HUES48 (cell line): ENCODE data around the gene KHSRP.

ENCODE experiments used
- H3K27ac ChIP-seq: one replicate; pipeline ENCODE4 v1.7.0; 2013; ENCODE audit warnings: low read depth, low read length, inconsistent platforms
- H3K27me3 ChIP-seq: 2 replicates; pipeline ENCODE4 v1.6.1; 2013; ENCODE audit warnings: mild to moderate bottlenecking, low read length; ENCODE audit not compliant: control insufficient read depth, insufficient read depth
- H3K36me3 ChIP-seq: 2 replicates; pipeline ENCODE4 v1.6.1; 2013; ENCODE audit warnings: low read length; ENCODE audit not compliant: control insufficient read depth, insufficient read depth
- H3K4me1 ChIP-seq: 2 replicates; pipeline ENCODE4 v1.6.1; 2013; ENCODE audit warnings: mild to moderate bottlenecking, low read length; ENCODE audit not compliant: control insufficient read depth, insufficient read depth
- H3K4me3 ChIP-seq: 2 replicates; pipeline ENCODE4 v1.5.1; 2013; ENCODE audit warnings: mild to moderate bottlenecking, low read depth, low read length
- H3K9ac ChIP-seq: 2 replicates; pipeline ENCODE4 v1.6.1; 2013; ENCODE audit warnings: mild to moderate bottlenecking, low read depth, low read length, moderate library complexity
- H3K9me3 ChIP-seq: 2 replicates; pipeline ENCODE4 v1.6.1; 2013; ENCODE audit warnings: low read length; ENCODE audit not compliant: control insufficient read depth, insufficient read depth

Gene KHSRP

DNA sequence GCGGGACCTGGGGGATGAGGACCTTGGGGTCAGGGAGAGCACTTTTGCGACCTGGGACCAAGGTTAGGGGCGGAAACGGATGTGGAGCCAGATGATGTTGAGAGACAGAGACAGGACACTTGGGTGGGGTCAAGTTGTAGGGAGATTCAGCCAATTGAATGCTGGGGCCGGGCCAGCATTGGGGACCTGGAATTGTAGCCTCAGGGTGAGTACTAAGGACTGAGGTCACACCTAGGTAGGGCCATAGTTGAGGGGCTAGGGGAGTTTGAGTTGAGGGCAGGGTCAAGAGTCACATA lies 50.9 kb downstream of the KHSRP start:
- Histone ChIP-seq H3K27me3 (no peaks in the 10 kb centered on the region), H3K4me1 (peaks cover 7% of the 10 kb centered on the region; the same call in 1 of the 2 replicates), H3K9me3 (no peaks in the 10 kb centered on the region), H3K27ac (peak overlapping the region; percentile 31), H3K36me3 (peaks cover 14% of the 10 kb centered on the region), H3K4me3 (peak overlapping the region; percentile 58), H3K9ac (no peak overlapping the region; the same call in 1 of the 2 replicates)

GRCh38 chr19:6373096-6373812 lies 51.4 kb downstream of the KHSRP start:
- H3K4me3 ChIP-seq: peak overlapping the region; percentile 97
- peak overlapping the region; percentile 89; the same call in 1 of the 2 replicates for H3K9ac ChIP-seq
- H3K4me1 ChIP-seq: peaks cover 7% of the 10 kb centered on the region; the same call in 1 of the 2 replicates
- no peaks in the 10 kb centered on the region for H3K27me3 ChIP-seq
- no peaks in the 10 kb centered on the region for H3K9me3 ChIP-seq
- peak overlapping the region; percentile 99 for H3K27ac ChIP-seq
- peaks cover 15% of the 10 kb centered on the region for H3K36me3 ChIP-seq

DNA sequence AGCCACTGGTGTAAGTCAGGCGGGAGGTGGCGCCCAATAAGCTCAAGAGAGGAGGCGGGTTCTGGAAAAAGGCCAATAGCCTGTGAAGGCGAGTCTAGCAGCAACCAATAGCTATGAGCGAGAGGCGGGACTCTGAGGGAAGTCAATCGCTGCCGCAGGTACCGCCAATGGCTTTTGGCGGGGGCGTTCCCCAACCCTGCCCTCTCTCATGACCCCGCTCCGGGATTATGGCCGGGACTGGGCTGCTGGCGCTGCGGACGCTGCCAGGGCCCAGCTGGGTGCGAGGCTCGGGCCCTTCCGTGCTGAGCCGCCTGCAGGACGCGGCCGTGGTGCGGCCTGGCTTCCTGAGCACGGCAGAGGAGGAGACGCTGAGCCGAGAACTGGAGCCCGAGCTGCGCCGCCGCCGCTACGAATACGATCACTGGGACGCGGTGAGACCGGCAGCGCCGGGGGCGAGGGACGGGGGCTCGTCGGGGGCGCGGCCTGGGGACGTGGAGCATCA lies 52.0 kb downstream of the KHSRP start, which contains the start of gene ALKBH7:
Gene ALKBH7 (plus strand): TSS at position 201 of the 502 bp plus-strand sequence. CDS start 27 bp downstream, at position 228.
- peak within 1 kb of the TSS; percentile 97 for H3K4me3 ChIP-seq
- H3K27ac ChIP-seq: peak within 1 kb of the TSS; percentile 99
- no peaks in the 10 kb centered on the region for H3K9me3 ChIP-seq
- peaks cover 19% of the 10 kb centered on the region for H3K36me3 ChIP-seq
- peak within 1 kb of the TSS; percentile 89 for H3K9ac ChIP-seq
- peaks cover 7% of the 10 kb centered on the region; the same call in 1 of the 2 replicates for H3K4me1 ChIP-seq
- no peaks in the 10 kb centered on the region for H3K27me3 ChIP-seq

- Histone ChIP-seq H3K27me3 (no peaks in the 10 kb centered on the region), H3K27ac (no peak overlapping the region), H3K4me3 (no peak overlapping the region), H3K36me3 (peaks cover 46% of the 10 kb centered on the region), H3K9ac (no peak overlapping the region), H3K9me3 (no peaks in the 10 kb centered on the region), H3K4me1 (no peaks in the 10 kb centered on the region)
Observed at GRCh38 chr19:6364353-6364752, 60.3 kb downstream of the KHSRP start.
